Stimulated activated CD4-positive, alpha-beta T cell treated with anti-CD3 and anti-CD28 coated beads, TNF-alpha, amount 100 ng/mL, for 48 hours (primary cell): ENCODE measurements around the gene DNAJA2.

Source experiments
- DNase-seq, 3 donors: peaks; one replicate each; pipeline ENCODE4 v3.0.0-alpha.2; 2020; ENCODE audit warnings: low read depth in 3 of 3

Gene DNAJA2

DNA sequence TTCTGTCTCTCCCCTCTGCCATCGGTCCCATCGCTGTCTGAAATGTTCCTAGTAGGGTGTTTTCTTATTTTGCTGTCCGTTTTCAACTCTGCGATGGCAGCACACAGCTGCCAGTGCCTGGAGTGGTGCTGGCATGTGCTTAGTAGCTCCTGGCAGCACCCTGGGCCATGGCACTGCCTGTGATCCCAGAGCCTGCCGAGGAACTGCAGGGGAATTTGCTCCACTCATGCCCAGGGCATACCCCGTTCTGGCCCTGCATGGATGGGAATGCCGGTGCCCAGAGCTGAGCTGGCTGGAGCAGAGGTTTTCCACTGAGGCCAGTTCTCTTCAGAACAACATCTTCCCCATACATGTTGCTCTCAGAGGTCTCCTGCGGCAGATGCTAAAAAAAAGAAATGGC, 46.2 kb downstream of the DNAJA2 start:
- no peak for DNase-seq

DNA sequence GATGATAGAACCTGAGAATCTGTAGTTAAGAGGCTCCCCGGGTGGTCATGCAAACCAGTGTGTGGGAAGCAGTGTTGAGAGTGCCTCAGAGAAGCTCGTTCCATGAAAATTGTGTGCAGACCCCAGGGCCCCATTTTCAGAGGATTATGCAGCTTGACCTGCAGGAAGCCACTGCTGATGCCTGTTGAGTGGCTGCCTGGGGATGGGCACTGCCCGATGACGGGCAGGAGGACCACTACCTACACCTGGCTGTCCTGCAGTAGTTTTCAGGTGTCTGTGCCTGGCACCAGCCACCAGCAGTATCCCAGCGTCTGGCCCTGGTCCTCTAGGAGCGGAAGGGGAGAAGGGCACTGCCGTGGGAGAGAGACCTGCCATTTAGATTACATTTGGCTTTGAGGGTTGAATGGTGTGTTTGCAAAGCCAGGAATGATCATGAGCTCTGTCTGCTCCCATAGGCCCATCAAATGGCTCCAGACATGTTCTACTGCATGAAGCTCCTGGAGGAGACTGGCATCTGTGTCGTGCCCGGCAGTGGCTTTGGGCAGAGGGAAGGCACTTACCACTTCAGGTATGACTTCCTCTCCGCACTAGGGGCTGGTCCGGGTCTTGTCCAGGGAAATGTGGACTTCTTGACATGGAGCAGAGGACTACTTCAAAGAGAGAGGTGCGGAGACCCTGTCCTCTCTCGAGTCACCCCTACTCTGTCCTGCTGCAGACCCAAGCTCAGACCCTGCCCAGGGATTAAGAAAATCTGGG, 46.8 kb downstream of the DNAJA2 start:
- DNase-seq: no peak

DNA sequence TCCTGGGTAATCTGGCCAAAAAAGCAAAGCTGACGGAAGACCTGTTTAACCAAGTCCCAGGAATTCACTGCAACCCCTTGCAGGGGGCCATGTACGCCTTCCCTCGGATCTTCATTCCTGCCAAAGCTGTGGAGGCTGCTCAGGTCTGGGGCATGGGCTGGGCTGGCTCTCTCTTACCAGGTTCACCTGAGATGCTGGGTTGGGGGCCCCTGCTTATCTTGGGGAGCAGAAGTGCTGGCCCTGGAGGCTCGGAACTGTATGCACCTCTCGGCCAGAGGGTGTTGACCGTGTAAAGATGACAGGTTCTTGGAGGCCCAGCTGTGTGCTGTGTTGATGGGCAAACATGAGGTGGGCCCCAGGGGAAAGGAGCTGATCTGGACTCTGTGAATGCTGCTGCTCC, 49.1 kb downstream of the DNAJA2 start:
- DNase-seq: no peak

DNA sequence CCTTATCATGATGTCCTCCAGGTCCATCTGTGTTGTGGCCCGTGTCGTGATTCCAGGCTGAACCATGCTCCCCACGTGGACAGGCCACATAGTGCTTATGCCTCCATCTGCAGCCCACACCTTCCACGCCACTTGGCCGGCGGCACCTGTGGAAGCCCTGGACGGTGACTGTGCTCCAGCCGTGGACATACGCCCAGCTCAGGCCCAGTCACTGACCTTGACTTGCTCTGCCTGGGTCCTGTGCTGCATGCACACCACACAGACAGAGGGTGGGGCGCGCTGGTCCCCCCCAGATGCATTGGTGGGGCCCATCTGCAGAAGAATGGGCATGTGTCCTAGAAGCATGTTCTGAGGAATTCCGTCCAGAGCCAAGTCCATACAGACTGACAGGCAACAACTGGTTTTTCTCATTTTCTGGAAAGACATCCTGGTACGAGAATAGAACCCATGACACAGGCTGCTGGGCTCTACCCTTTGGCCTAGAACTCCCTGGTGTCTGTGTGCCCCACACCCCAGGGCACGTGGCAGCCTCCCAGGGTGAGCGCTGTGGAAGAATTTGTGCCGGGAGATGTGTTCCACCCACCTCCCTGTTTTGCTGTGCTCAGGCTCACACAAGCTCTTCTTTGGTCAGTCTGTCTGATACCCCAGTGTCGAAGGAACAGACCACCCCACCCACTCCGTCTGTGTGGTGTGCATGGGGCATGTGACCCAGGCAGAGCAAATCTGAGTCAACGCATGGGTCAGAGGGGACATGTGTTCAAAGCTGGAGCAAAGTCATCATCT, 49.8 kb downstream of the DNAJA2 start:
- no peak for DNase-seq

DNA sequence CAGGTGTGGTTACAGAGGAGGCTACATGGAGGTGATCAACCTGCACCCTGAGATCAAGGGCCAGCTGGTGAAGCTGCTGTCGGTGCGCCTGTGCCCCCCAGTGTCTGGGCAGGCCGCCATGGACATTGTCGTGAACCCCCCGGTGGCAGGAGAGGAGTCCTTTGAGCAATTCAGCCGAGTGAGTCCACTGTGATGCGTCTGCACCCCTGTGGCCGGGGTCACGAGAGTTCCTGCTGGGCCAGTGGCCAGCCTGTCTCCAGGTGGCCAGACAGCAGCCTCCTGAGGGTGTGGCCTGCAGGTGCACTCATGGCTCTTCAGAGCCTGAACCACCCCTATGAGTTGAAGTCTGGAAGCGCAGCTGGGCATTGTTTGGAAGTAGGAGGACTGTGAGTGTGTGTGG, 51.2 kb downstream of the DNAJA2 start:
- DNase-seq: no peak

DNA sequence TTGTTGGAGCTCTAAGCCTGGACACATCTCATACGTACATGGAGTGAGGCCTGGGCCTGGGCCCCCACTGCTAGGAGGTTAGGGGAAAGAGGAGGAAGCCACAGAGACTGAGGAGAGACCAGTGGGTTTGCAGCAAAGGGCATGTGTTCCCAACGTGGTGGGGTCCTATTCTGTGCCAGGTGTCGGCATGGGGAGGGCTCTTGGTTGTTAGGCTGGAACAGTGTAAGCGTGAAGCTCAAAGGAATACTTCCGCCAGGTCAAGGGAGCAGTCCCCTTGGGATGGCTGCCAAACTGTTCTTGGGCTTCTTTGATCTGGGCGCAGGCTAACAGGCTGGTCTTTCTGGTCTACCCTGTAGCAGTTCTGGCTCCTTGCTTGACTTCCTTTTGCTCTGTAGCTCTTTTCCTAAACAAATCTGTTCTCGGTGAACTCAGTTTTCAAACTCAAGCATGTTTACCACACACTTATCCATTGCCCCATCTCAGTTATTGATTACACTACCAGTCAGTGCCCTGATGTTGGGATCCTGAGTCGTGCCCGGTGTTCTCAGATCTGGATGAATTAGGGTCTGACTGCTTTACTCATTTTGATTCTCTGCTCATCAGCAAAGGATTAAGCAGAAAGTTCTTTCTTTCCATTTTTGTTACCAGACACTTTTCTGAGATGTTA, 52.9 kb downstream of the DNAJA2 start:
- no peak for DNase-seq

DNA sequence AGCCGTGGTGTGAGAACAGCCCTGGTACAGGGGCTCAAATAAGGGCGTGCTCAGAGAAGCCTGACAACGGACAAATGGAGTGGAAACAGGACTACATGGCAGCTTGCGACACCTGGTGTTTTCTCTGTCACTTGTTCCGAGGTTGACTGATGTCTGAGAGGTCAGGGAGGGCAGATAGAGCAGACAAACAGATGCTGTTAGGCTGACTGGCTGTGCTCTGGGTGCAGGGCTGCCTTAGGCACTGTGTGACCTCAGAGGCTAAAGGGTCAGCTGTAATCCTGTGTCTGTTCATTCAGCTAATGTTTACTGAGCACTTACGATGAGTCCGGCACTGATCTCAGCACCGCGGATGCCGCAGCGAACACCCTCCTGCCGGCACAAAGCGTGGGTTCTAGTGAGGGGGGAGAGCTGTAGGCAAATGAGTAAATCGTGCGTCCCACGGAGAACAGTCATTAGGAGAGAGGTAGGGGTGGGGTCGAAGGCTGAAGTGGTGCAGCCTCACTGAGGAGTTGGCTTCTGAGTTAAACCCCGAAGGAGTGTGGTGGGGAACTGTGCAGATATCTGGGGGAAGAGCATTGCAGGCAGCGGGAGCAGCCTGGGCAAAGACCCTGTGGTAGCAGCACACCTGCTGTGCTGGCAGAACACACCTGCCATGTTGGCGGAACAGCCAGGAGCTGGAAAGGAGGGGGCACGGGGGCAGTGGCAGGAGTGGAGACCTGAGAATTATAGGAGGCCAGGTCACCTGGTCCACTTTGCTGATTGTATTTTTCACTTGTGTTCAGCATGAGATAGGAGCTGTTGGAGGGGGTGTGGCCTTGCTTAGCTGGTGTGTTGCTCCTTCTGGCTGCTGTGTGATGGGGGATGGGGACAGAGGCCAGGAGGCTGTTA, 54.3 kb downstream of the DNAJA2 start:
- DNase-seq: no peak

DNA sequence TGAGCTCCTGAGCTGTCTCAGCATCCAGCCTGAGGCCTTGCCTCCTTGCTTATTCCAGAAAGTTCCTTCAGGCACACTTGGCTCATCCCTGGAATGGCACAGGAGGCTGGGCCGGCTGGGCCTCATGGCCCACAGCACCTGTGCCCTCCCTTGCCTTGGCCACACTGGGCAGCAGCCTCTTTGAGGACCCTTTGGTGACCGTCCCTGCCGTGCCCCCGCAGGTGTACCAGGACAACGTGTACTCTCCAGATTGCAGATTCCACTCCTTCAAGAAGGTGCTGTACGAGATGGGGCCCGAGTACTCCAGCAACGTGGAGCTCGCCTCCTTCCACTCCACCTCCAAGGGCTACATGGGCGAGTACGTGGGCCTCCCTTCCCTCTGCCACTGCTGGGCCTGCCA, 55.1 kb downstream of the DNAJA2 start:
- DNase-seq: no peak

DNA sequence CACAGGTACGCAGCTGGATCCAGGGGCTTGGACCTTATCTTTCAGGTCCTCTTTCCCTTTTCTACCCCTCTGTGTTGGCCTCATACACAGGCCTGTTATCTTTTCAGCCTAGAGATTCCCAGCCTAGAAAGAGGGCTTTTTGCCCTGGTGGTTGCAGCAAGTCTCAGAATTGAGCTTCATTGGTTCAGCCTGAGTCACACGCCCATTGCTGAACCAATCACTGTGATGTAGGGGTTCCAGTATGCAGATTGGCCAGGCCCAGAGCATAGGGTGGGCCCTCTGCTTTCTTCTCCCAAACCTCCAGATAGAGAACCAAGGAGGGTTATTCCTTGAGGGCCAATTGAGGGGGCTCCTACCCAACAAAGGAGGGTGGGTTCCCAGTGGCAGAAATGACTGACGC, 56.5 kb downstream of the DNAJA2 start:
- no peak for DNase-seq

DNA sequence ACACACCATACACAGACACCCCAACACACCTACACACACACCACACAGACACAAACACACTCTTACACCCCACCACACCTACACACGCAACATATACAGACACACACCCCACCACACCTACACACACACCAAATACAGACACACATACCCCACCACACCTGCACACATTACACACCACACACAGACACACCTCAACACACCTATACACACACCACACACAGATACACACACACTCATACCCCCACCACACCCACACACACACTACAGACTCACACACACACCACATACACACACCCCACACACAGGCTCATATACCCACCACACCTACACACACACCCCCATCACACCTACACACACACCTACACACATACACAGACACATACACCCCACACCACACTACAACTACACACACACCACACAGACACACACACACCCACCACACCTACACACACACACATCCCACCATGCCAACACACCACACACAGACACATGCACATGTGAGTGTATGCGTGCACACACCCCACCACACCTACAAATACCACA, 57.9 kb downstream of the DNAJA2 start:
- no peak for DNase-seq

DNA sequence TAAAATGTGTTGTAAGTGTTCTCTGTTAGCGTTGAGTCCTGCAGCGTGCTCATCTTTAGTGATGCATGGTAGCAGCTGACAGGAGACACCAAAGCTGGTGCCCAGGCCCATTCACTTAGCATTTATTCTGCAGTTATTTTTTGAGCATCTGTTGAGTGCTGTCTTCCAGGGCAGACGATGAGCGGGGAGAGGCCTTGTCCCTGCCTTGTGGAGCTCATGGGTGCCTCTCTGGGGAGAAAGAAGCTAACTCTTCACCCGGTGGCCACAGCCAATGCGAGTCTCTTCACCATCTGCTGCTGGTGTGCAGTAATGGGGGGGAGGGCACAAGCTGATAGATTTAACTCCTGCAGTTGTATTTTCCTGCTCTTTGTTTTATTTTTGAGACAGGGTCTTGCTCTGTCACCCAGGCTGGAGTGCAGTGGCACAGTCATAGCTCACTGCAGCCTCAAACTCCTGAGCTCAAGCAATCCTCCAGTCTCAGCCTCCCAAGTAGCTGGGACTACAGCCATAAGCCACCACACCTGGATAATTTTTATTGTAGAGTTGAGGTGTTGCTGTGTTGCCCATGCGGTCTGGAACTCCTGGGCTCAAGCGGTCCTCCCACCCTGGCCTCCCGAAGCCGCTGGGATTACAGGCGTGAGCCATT, 58.8 kb downstream of the DNAJA2 start:
- DNase-seq: no peak

DNA sequence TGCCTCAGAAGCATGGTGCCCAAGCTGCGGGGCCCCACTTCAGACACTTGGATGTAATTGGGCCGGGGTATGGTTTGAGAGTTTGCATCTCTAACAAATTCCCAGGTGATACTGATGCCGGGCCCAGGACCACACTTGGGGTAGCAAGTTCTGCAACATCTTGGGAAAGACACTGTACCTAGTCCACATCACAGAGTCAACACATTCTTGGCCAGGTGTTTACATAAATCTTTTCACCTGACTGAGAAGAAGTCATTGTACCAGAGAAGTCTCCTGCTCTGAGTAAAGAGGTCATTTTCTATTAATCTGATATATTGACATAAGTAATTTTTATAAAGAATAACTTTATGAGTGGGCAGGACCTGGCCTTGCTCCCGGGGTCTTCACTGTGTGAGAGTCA, 61.8 kb downstream of the DNAJA2 start:
- DNase-seq: no peak

DNA sequence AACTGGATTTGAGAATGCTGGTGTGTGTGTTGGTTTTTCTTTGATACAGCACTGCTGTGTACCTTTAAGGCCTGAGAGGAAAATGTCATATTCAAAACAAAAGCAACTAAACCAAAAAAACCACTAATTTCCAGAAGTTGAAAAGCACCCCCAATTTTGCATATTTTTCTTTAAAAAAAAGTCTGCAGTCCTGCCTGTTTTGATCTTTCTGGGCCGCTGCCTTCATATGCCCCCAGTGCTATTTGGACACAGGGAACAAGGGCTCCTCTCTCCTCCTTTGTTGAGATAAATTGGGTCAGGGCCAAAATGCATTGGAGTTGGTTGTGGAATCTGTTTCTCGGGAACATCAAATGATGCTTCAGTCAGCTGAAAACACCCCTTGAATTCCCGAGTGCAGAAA, 62.4 kb downstream of the DNAJA2 start:
- no peak for DNase-seq

DNA sequence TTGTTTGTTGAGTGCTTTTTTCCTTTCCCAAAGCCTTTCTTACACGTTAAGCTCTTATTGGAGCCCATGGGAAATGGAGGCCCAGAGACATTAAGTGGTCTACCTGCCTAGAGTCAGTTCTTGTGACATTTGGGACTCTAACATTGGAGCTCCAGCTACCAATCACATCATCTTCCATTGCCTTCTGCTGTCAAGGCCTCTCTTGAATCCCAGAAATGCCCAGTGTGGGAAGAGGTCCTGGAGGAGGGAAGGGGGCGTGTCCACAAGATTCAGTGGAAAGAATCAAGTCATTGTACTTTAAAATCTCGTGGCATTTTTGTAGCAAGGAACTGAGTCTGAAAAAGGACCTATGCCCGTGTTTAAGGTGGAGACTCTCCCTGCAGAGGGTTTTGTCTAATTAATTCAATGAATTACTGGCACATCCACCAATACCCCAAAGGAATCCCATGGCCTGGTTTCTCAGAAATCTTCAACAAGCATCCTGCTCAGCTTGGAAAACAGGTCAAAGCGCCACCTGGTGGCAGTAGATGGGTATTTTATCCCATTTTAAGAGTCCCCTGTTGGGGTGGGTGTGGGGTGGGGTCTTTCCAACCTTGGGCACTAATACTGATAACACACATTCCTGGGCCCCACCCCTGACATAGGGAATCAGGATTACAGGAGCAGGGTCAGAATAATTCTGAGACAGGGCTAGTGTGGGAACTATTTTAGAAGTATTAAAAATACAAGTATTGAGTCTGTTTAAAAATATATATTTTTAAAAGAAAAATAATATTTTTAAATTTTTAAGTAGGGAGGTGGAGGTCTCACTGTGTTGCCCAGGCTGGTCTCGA, 64.7 kb downstream of the DNAJA2 start:
- peak; percentile 21 to 56 (median 48) for DNase-seq

DNA sequence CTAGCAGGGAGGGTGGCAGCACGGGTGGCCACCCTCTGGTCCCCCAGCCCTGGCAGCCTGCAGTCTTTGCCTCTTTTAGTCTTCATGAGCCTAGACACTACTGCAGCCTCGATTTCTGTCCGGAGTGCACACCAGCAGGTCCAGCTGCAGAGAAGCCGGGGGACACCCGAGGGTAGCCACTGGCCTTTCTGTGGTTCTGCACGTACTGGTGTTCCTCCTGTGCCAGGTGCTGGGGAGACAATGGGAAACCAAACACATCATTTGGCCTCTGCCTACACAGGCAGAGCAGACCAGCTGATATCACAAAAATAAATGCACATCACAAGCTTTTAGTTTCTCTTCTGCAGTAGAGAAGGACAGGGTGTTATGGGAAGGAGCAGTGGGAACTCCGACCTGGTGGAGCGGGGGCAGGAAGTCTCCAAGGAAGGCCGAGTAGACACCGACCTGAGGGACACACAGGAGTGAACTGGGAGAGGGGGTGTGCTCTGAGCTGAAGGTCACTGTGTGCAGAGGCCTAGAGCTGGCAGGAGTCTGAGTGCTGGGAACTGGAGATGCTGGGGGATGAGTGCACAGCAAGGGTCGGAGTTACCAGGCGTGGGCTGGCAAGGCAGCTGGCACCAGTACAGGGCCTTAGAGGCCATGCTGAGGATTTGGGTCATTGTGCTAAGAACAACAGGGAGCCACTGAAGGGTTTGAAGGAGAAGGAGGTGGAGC, 66.3 kb downstream of the DNAJA2 start:
- DNase-seq: no peak

DNA sequence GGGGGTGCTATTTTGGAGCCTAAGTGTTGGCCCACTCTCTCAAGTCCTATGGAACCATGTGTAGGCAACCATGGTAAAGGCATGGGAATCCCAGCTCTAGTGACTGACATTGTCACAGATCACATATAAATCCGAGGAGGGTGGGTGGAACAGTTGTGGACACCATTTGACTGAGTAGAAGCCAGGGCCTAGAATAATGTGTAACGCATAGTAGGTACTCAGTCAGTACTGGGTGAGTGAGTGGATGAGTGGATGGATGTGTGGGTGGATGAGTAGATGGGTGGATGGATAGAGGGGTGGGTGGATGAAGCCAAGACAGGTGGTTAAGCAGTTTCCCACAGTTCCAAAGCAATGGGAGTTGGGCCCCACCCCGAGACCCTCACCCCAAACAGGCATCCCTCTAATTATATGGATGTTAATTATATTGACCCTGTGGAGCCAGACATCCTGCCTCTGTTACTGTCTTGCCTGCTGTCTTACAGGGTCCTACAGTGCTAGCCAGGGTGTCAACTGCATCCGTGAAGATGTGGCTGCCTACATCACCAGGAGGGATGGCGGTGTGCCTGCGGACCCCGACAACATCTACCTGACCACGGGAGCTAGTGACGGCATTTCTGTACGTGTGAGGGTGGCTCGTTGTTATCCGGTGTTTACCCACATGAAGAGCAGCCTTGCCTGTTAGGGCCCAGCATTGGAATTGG, 67.0 kb downstream of the DNAJA2 start:
- no peak for DNase-seq
